ENCODE data around the gene VASH2.
"Not testable (repeated sequence)": the region's sequence is repeated elsewhere in the genome, so short reads cannot be mapped to it uniquely, and the experiment has no call there.

VASH2 gene

GRCh38 chr1:212957546-212957945 is 7.2 kb downstream of the VASH2 start:
- no peak overlapping the region for H3K4me3 ChIP-seq (ENCODE audit: low read depth, low read length)
- TF ChIP-seq, protein P1, sequence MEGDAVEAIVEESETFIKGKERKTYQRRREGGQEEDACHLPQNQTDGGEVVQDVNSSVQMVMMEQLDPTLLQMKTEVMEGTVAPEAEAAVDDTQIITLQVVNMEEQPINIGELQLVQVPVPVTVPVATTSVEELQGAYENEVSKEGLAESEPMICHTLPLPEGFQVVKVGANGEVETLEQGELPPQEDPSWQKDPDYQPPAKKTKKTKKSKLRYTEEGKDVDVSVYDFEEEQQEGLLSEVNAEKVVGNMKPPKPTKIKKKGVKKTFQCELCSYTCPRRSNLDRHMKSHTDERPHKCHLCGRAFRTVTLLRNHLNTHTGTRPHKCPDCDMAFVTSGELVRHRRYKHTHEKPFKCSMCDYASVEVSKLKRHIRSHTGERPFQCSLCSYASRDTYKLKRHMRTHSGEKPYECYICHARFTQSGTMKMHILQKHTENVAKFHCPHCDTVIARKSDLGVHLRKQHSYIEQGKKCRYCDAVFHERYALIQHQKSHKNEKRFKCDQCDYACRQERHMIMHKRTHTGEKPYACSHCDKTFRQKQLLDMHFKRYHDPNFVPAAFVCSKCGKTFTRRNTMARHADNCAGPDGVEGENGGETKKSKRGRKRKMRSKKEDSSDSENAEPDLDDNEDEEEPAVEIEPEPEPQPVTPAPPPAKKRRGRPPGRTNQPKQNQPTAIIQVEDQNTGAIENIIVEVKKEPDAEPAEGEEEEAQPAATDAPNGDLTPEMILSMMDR (IDR thresholded peaks at IDR 0.05; ENCODE audit: low read depth, low read length): no peak
- H3K4me1 ChIP-seq: no peaks in the 10 kb centered on the region
- no peaks in the 10 kb centered on the region for H3K36me3 ChIP-seq
- H3K9me3 ChIP-seq: no peaks in the 10 kb centered on the region
- H3K27me3 ChIP-seq: no peaks in the 10 kb centered on the region
- no peak for DNase-seq

- no peaks in the 10 kb centered on the region for H3K27me3 ChIP-seq
- no peak overlapping the region for H3K4me3 ChIP-seq (ENCODE audit: low read depth, low read length)
- DNase-seq: no peak
- no peaks in the 10 kb centered on the region for H3K9me3 ChIP-seq
- H3K36me3 ChIP-seq: no peaks in the 10 kb centered on the region
- TF ChIP-seq, protein P1 (IDR thresholded peaks at IDR 0.05; ENCODE audit: low read depth, low read length): no peak
- H3K4me1 ChIP-seq: no peaks in the 10 kb centered on the region
Measured at GRCh38 chr1:212958175-212958574, 7.8 kb downstream of the VASH2 start.

DNA sequence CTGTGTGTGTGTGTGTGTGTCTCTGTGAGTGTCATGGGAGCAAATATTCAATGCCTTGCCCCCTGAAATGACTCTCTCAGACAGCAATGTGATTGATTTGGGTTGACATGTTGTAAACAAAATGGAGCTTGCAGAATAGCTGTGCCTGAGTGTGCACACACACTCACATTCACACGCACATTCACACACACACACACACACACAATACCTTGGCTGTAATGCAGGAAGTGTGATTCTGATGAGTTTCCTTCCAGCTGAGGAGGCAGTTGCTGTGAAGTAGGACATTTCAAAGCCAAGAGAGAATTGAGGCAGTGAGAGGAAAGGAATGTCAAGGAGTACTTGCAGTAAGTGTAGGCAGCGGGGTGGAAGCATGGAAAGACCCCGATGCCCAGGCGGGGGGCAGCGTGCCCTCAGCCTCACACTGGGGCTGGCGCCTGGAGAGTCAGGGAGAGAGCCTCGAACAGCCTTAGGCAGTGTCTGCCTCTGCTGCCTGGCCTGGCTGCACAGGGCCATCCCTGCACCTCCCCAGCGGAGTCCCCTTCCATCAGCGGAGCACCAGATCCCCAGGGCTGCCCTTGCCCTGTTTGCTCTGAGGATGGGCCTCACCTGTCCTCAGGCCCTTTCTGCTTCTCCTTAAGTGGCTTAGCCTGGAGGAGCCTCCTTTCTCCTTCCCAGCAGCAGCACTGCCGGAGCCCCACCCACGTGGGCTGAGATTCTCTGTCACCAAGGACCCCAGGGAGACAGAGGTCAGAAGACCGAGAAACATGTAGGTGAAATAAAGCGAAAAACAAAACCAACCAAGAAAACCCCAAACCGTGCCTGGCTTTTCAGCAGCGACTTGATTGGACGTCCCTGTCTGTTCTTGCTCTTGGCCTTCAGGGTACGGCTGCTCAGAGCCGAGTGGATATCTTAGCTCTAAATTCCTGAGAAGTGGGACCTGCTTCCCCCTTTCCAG is 9.2 kb downstream of the VASH2 start:
- H3K4me3 ChIP-seq (ENCODE audit: low read depth, low read length): no peak overlapping the region
- no peaks in the 10 kb centered on the region for H3K36me3 ChIP-seq
- H3K4me1 ChIP-seq: no peaks in the 10 kb centered on the region
- H3K27me3 ChIP-seq: no peaks in the 10 kb centered on the region
- TF ChIP-seq, protein P1 (IDR thresholded peaks at IDR 0.05; ENCODE audit: low read depth, low read length): no peak
- no peaks in the 10 kb centered on the region for H3K9me3 ChIP-seq
- DNase-seq: no peak

DNA sequence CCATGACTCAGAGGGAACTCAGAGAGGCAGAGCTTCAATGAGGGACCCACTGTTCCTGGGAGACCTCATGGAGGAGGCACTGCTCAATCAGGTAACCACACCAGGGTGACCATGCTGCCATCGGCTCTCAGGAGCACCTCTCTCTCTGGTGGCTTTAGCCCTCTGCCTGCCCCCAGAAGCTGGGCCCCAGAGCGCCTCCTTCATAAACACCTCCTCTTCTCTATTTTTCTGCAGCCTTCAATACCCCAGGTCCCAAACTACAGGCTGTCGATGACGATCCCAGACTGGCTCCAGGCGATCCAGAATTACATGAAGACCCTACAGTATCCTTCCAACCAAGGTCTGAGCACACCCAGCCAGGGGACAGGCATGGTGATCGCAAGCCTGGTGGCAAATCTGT is 10.6 kb downstream of the VASH2 start:
- no peak overlapping the region for H3K4me3 ChIP-seq (ENCODE audit: low read depth, low read length)
- no peak for DNase-seq
- no peaks in the 10 kb centered on the region for H3K27me3 ChIP-seq
- H3K9me3 ChIP-seq: no peaks in the 10 kb centered on the region
- no peaks in the 10 kb centered on the region for H3K36me3 ChIP-seq
- no peaks in the 10 kb centered on the region for H3K4me1 ChIP-seq
- TF ChIP-seq, protein P1 (IDR thresholded peaks at IDR 0.05; ENCODE audit: low read depth, low read length): no peak

GRCh38 chr1:212962509-212962908 is 12.2 kb downstream of the VASH2 start:
- no peak overlapping the region for H3K4me3 ChIP-seq (ENCODE audit: low read depth, low read length)
- no peaks in the 10 kb centered on the region for H3K9me3 ChIP-seq
- no peaks in the 10 kb centered on the region for H3K36me3 ChIP-seq
- H3K4me1 ChIP-seq: no peaks in the 10 kb centered on the region
- DNase-seq: no peak
- TF ChIP-seq, protein P1 (IDR thresholded peaks at IDR 0.05; ENCODE audit: low read depth, low read length): no peak
- no peaks in the 10 kb centered on the region for H3K27me3 ChIP-seq

GRCh38 chr1:212964102-212964501 is 13.8 kb downstream of the VASH2 start:
- H3K36me3 ChIP-seq: no peaks in the 10 kb centered on the region
- H3K9me3 ChIP-seq: no peaks in the 10 kb centered on the region
- TF ChIP-seq, protein P1 (IDR thresholded peaks at IDR 0.05; ENCODE audit: low read depth, low read length): no peak
- H3K4me3 ChIP-seq (ENCODE audit: low read depth, low read length): no peak overlapping the region
- H3K4me1 ChIP-seq: no peaks in the 10 kb centered on the region
- no peak for DNase-seq
- H3K27me3 ChIP-seq: no peaks in the 10 kb centered on the region

DNA sequence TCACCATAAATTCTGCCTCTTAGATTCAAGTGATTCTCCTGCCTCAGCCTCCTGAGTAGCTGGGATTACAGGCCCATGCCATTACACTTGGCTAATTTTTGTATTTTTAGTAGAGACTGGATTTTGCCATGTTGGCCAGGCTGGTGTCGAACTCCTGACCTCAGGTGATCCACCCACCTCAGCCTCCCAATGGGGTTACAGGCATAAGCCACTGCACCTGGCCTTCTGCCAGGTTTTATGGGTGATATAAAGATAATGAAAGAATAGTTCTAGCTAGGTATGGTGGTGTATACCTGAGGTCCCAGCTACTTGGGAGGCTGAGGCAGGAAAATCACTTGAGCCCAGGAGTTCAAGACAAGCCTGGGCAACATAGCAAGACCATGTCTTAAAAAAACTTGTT is 14.7 kb downstream of the VASH2 start:
- not testable (repeated sequence) for H3K27me3 ChIP-seq; H3K9me3 ChIP-seq; H3K4me1 ChIP-seq; H3K36me3 ChIP-seq; H3K4me3 ChIP-seq (ENCODE audit: low read depth, low read length); DNase-seq

All from BE2C (cell line).